Measurements from ENCODE around the gene ENOX1.
"Not testable (repeated sequence)": the region's sequence is repeated elsewhere in the genome, so short reads cannot be mapped to it uniquely, and the experiment has no call there.

Gene ENOX1

DNA sequence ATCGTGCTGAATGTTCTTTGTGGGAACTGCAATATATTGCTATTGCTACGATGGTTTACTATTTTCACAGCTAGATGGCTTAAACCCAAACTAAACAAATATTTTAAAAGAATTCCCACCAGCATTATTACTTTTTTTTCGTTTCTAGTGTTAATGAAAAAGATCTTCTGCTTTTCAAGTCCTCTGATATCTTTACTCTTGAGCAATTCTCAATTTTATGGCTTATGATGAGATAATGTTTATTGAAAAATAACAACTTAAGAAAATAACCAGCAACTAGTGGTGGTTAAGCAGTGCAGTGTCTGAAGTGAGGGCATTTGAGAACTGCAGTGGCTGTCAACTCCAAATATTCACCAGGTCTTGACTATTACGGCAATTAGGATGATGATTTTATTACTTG lies 360.4 kb downstream of the ENOX1 start:
- Histone ChIP-seq H3K27ac (ENCODE audit: low read depth, low read length, poor library complexity, severe bottlenecking) (no peak overlapping the region), H3K4me1 (ENCODE audit: insufficient read depth, low read length, severe bottlenecking) (no peaks in the 10 kb centered on the region), H3K4me3 (ENCODE audit: low read depth, low read length, poor library complexity, severe bottlenecking) (no peak overlapping the region), H2AFZ (ENCODE audit: low read length) (no peak overlapping the region), H3K9me3 (ENCODE audit: low read length) (no peaks in the 10 kb centered on the region), H3K36me3 (ENCODE audit: insufficient read depth, low read length) (no peaks in the 10 kb centered on the region), H3K4me2 (ENCODE audit: low read length) (no peak overlapping the region), H3F3A (ENCODE audit: insufficient read depth, low read length) (no peaks in the 10 kb centered on the region), H3K79me2 (ENCODE audit: insufficient read depth, low read length) (no peaks in the 10 kb centered on the region), H4K20me1 (ENCODE audit: insufficient read depth, low read length) (no peaks in the 10 kb centered on the region), H3K9ac (ENCODE audit: low read length) (no peak overlapping the region), H3K27me3 (ENCODE audit: insufficient read depth, low read length) (no peaks in the 10 kb centered on the region), H3K9me2 (ENCODE audit: low read depth, low read length) (no peaks in the 10 kb centered on the region)
- TF ChIP-seq, protein P1, sequence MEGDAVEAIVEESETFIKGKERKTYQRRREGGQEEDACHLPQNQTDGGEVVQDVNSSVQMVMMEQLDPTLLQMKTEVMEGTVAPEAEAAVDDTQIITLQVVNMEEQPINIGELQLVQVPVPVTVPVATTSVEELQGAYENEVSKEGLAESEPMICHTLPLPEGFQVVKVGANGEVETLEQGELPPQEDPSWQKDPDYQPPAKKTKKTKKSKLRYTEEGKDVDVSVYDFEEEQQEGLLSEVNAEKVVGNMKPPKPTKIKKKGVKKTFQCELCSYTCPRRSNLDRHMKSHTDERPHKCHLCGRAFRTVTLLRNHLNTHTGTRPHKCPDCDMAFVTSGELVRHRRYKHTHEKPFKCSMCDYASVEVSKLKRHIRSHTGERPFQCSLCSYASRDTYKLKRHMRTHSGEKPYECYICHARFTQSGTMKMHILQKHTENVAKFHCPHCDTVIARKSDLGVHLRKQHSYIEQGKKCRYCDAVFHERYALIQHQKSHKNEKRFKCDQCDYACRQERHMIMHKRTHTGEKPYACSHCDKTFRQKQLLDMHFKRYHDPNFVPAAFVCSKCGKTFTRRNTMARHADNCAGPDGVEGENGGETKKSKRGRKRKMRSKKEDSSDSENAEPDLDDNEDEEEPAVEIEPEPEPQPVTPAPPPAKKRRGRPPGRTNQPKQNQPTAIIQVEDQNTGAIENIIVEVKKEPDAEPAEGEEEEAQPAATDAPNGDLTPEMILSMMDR (IDR thresholded peaks at IDR 0.05; ENCODE audit: low read length), result no peak
- TF ChIP-seq EZH2 (IDR thresholded peaks at IDR 0.05; ENCODE audit: borderline replicate concordance, low read length), result no peak

DNA sequence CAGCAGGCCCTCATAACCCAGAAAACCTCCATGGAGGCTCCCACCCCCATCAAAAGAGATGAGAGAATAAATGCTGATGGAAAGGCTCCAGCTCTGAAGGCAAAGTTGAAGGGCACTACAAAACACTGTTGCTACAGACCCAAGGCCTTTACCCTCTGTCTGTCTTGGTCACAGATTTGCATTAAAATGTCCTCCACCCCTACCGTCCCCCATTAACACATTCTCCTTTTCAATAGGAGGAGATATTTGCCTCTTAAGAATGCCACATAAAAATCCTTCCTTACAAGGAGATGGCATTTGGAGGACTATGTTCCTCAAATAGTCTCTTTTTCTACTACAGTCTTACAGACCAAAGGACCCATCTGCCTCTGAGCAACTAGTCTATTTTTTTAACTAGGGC lies 361.5 kb downstream of the ENOX1 start:
- no peaks in the 10 kb centered on the region for H3K27me3 ChIP-seq (ENCODE audit: insufficient read depth, low read length)
- no peak overlapping the region for H3K27ac ChIP-seq (ENCODE audit: low read depth, low read length, poor library complexity, severe bottlenecking)
- no peak overlapping the region for H3K4me3 ChIP-seq (ENCODE audit: low read depth, low read length, poor library complexity, severe bottlenecking)
- H3F3A ChIP-seq (ENCODE audit: insufficient read depth, low read length), result no peaks in the 10 kb centered on the region
- no peaks in the 10 kb centered on the region for H3K9me3 ChIP-seq (ENCODE audit: low read length)
- no peak for TF ChIP-seq EZH2 (IDR thresholded peaks at IDR 0.05; ENCODE audit: borderline replicate concordance, low read length)
- TF ChIP-seq, protein P1 (IDR thresholded peaks at IDR 0.05; ENCODE audit: low read length), result no peak
- H3K36me3 ChIP-seq (ENCODE audit: insufficient read depth, low read length), result no peaks in the 10 kb centered on the region
- H3K9me2 ChIP-seq (ENCODE audit: low read depth, low read length), result no peaks in the 10 kb centered on the region
- H3K4me1 ChIP-seq (ENCODE audit: insufficient read depth, low read length, severe bottlenecking), result no peaks in the 10 kb centered on the region
- H2AFZ ChIP-seq (ENCODE audit: low read length), result no peak overlapping the region
- H4K20me1 ChIP-seq (ENCODE audit: insufficient read depth, low read length), result no peaks in the 10 kb centered on the region
- no peak overlapping the region for H3K9ac ChIP-seq (ENCODE audit: low read length)
- H3K4me2 ChIP-seq (ENCODE audit: low read length), result no peak overlapping the region
- H3K79me2 ChIP-seq (ENCODE audit: insufficient read depth, low read length), result no peaks in the 10 kb centered on the region

DNA sequence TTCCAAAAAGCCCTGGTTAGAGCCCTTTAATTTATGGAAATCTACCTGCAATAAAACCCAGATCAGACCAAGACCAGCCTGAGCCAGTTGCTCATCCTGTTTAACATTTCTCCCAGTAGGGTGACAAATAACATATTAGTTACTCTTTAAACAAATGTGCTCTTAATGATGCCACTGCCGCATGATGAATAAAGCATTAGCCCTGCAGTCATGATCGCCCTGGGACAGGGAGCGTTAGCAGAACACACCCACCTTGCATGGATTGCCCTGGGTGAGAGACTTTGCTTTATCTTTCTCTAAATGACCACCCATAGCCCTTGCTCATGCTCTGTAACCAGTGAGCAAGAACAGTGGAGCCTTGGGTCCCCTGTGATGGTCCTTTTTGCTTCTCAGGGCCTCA lies 362.4 kb downstream of the ENOX1 start:
- no peak for TF ChIP-seq EZH2 (IDR thresholded peaks at IDR 0.05; ENCODE audit: borderline replicate concordance, low read length)
- H3K36me3 ChIP-seq (ENCODE audit: insufficient read depth, low read length), result no peaks in the 10 kb centered on the region
- H3K9me3 ChIP-seq (ENCODE audit: low read length), result no peaks in the 10 kb centered on the region
- H3K27ac ChIP-seq (ENCODE audit: low read depth, low read length, poor library complexity, severe bottlenecking), result no peak overlapping the region
- H3K4me3 ChIP-seq (ENCODE audit: low read depth, low read length, poor library complexity, severe bottlenecking), result no peak overlapping the region
- no peak overlapping the region for H2AFZ ChIP-seq (ENCODE audit: low read length)
- H3K27me3 ChIP-seq (ENCODE audit: insufficient read depth, low read length), result no peaks in the 10 kb centered on the region
- no peak overlapping the region for H3K9ac ChIP-seq (ENCODE audit: low read length)
- no peaks in the 10 kb centered on the region for H3K4me1 ChIP-seq (ENCODE audit: insufficient read depth, low read length, severe bottlenecking)
- H3F3A ChIP-seq (ENCODE audit: insufficient read depth, low read length), result no peaks in the 10 kb centered on the region
- H4K20me1 ChIP-seq (ENCODE audit: insufficient read depth, low read length), result no peaks in the 10 kb centered on the region
- no peaks in the 10 kb centered on the region for H3K9me2 ChIP-seq (ENCODE audit: low read depth, low read length)
- H3K4me2 ChIP-seq (ENCODE audit: low read length), result no peak overlapping the region
- no peaks in the 10 kb centered on the region for H3K79me2 ChIP-seq (ENCODE audit: insufficient read depth, low read length)

DNA sequence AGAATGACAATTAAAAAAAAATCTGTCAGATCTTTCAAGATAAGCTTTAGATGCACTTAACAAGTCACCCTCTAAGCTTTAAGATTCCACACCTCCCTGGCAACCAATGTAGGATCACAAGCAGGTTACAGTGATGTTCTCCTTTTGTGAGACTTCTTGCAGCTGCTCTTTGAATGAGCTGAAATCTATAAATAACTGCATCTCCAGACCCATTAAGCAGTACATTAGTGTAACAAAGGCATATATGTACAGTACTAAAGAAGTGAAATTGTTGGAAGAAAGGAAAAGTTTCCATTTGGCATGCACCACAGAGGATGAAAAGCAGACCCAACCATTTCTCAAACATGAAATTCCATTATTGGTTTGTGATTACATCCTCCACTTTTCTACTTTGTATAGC lies 364.7 kb downstream of the ENOX1 start:
- H3K9me3 ChIP-seq (ENCODE audit: low read length), result no peaks in the 10 kb centered on the region
- TF ChIP-seq EZH2 (IDR thresholded peaks at IDR 0.05; ENCODE audit: borderline replicate concordance, low read length), result no peak
- TF ChIP-seq, protein P1 (IDR thresholded peaks at IDR 0.05; ENCODE audit: low read length), result no peak
- H3K79me2 ChIP-seq (ENCODE audit: insufficient read depth, low read length), result no peaks in the 10 kb centered on the region
- H4K20me1 ChIP-seq (ENCODE audit: insufficient read depth, low read length), result no peaks in the 10 kb centered on the region
- no peaks in the 10 kb centered on the region for H3K4me1 ChIP-seq (ENCODE audit: insufficient read depth, low read length, severe bottlenecking)
- H3K9me2 ChIP-seq (ENCODE audit: low read depth, low read length), result no peaks in the 10 kb centered on the region
- H3K4me3 ChIP-seq (ENCODE audit: low read depth, low read length, poor library complexity, severe bottlenecking), result no peak overlapping the region
- H3K36me3 ChIP-seq (ENCODE audit: insufficient read depth, low read length), result no peaks in the 10 kb centered on the region
- H3K27me3 ChIP-seq (ENCODE audit: insufficient read depth, low read length), result no peaks in the 10 kb centered on the region
- H3F3A ChIP-seq (ENCODE audit: insufficient read depth, low read length), result no peaks in the 10 kb centered on the region
- H3K4me2 ChIP-seq (ENCODE audit: low read length), result no peak overlapping the region
- no peak overlapping the region for H3K27ac ChIP-seq (ENCODE audit: low read depth, low read length, poor library complexity, severe bottlenecking)
- no peak overlapping the region for H3K9ac ChIP-seq (ENCODE audit: low read length)
- no peak overlapping the region for H2AFZ ChIP-seq (ENCODE audit: low read length)

DNA sequence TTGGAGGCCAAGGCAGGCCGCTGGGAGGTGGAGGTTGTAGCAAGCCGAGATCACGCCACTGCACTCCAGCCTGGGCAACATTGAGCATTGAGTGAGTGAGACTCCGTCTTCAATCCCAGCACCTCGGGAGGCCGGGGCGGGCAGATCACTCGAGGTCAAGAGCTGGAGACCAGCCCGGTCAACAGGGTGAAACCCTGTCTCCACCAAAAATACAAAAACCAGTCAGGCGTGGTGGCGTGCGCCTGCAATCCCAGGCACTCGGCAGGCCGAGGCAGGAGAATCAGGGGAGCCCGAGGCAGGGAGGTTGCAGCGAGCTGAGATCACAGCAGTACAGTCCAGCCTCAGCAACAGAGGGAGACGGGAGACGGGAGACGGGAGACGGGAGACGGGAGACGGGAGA lies 369.9 kb downstream of the ENOX1 start:
- H4K20me1 ChIP-seq (ENCODE audit: insufficient read depth, low read length); H3F3A ChIP-seq (ENCODE audit: insufficient read depth, low read length); H3K4me1 ChIP-seq (ENCODE audit: insufficient read depth, low read length, severe bottlenecking); H3K4me3 ChIP-seq (ENCODE audit: low read depth, low read length, poor library complexity, severe bottlenecking); H2AFZ ChIP-seq (ENCODE audit: low read length); H3K4me2 ChIP-seq (ENCODE audit: low read length); H3K9me3 ChIP-seq (ENCODE audit: low read length); H3K79me2 ChIP-seq (ENCODE audit: insufficient read depth, low read length); H3K27me3 ChIP-seq (ENCODE audit: insufficient read depth, low read length); H3K27ac ChIP-seq (ENCODE audit: low read depth, low read length, poor library complexity, severe bottlenecking); H3K36me3 ChIP-seq (ENCODE audit: insufficient read depth, low read length); H3K9ac ChIP-seq (ENCODE audit: low read length); H3K9me2 ChIP-seq (ENCODE audit: low read depth, low read length): not testable (repeated sequence)

Measured in OCI-LY1 (cell line).